Right atrium auricular region (tissue), 2 donors: Measurements from ENCODE around the gene POLR2A. TPM values are rescaled to one million over a fixed set of nuclear protein-coding genes. Genes with fewer than 3 reads are reported as not detected.

ENCODE experiments used
- DNase-seq: peaks from one replicate; pipeline ENCODE4 v3.0.0-alpha.2; 2019; ENCODE audit warnings: low spot score
- H3K27ac ChIP-seq, 2 donors: fragments of 200-600 bp; sonication (generic); 1 replicate in 1 of 2; 2 replicates in 1 of 2; pipeline ENCODE4 v1.5.1; 2016 to 2019
- H3K27me3 ChIP-seq, 2 donors: fragments of 200-600 bp; sonication (generic); one replicate each; pipeline versions ENCODE4 v1.5.1 to v1.6.0; 2017 to 2019
- H3K36me3 ChIP-seq: fragments of 200-600 bp; sonication (generic); one replicate; pipeline ENCODE4 v1.5.1; 2016
- H3K4me1 ChIP-seq, 2 donors: fragments of 200-600 bp; sonication (generic); one replicate each; pipeline versions ENCODE4 v1.5.1 to v1.6.0; 2017 to 2019
- H3K4me3 ChIP-seq, 2 donors: fragments of 200-600 bp; sonication (generic); 1 replicate in 1 of 2; 2 replicates in 1 of 2; pipeline ENCODE4 v1.5.1; 2017 to 2019; ENCODE audit warnings: mild to moderate bottlenecking in 1 of 2, moderate library complexity in 1 of 2
- H3K9me3 ChIP-seq, 2 donors: fragments of 200-600 bp; sonication (generic); one replicate each; pipeline ENCODE4 v1.5.1; 2019
- total RNA-seq, 2 donors: library from RNA; depleted of rRNA; stranded (reverse); fragments of >200 nt; gene quantifications; one replicate each; pipeline ENCODE4 v1.1.0, GENCODE V29; 2016
- TF ChIP-seq, protein P1 (sequence below), 2 donors: fragments of 200-600 bp; sonication (generic); IDR thresholded peaks; one replicate each; pipeline ENCODE4 v1.5.1; 2019; ENCODE audit warnings: antibody characterized with exemption in 2 of 2

Gene POLR2A
- total RNA-seq, 2 donors from 2014 or later: 28.4 to 41.2 TPM

DNA sequence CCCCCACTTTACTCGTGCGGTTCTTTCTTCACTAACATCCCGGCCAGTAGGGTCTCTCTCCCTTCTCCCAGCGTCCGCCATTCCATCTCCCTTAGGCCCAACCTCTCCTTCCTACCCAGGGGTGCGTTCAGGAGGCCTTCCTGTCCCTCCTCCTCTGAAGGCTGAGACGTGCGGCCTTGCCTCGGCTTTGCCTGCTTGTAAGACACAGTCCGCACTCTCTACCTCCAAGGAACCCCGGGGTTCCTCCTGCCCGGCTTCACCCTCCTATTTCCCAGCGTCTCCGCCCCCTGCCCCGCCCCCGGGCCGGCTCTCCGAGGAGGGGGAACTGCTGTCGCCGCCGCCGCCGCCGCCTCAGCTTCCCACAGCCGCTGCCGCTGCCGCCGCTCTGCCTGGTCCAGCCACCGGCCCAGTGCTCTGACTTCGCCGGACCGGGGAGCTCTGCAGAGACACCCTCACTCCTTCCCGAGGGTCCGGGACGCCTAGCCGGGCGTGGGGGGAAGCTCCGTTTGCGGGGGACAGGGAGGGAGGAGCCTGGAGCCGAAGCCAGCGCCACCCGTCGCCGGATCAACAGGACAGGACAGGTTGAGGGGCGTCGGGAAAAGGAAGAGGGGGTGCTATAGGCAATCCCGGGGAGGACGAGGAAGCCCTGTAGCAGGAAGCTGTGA lies 46.1 kb upstream of the POLR2A start:
- peak; percentile 62 for DNase-seq
- Histone ChIP-seq H3K27me3 (peaks cover 0 to 9% of the 10 kb centered on the region in 2 donors), H3K9me3 (no peaks in the 10 kb centered on the region), H3K4me3 (peak overlapping the region; percentile 42 to 60), H3K4me1 (peaks cover 0 to 57% of the 10 kb centered on the region in 2 donors), H3K27ac (peak overlapping the region; percentile 83 to 85), H3K36me3 (no peaks in the 10 kb centered on the region)
- TF ChIP-seq, protein P1, sequence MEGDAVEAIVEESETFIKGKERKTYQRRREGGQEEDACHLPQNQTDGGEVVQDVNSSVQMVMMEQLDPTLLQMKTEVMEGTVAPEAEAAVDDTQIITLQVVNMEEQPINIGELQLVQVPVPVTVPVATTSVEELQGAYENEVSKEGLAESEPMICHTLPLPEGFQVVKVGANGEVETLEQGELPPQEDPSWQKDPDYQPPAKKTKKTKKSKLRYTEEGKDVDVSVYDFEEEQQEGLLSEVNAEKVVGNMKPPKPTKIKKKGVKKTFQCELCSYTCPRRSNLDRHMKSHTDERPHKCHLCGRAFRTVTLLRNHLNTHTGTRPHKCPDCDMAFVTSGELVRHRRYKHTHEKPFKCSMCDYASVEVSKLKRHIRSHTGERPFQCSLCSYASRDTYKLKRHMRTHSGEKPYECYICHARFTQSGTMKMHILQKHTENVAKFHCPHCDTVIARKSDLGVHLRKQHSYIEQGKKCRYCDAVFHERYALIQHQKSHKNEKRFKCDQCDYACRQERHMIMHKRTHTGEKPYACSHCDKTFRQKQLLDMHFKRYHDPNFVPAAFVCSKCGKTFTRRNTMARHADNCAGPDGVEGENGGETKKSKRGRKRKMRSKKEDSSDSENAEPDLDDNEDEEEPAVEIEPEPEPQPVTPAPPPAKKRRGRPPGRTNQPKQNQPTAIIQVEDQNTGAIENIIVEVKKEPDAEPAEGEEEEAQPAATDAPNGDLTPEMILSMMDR (IDR thresholded peaks at IDR 0.05): no peak

DNA sequence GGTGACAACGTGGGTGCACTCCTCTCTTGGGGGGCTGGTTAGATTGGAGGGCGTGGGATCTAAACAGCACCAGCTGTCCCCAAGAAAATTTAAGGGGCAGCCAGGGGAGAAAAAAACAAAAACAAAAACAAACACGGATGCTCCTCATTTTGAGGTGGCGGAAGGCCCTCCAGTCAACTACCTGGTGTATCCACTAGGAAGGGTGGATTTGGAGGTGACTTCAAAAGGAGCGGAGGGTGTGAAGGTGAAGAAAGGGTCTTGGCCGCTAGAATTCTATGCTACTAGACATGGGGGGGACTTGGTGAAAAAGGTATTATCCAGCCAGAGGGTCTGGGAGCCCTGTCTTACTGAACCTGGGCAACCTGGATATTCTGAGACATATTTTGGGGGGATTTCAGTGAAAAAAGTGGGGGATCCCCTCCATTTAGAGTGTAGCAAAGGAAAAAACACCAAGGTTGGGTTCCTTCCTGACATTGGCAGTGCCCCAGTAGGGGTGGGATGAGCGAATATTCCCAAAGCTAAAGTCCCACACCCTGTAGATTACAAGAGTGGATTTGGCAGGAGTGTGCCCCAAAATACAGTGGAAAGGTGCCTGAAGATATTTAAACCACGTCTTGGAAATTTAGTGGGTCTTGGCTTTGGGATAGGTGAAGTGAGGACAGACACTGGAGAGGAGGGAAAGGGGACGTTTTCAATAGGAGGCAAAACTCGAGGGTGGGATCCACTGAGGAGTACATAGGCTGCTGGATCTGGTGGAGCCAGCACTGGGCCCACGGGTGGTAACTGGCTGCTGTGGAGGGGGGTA lies 45.3 kb upstream of the POLR2A start:
- peaks cover 0 to 57% of the 10 kb centered on the region in 2 donors for H3K4me1 ChIP-seq
- H3K27me3 ChIP-seq: peaks cover 0 to 9% of the 10 kb centered on the region in 2 donors
- H3K27ac ChIP-seq: peak overlapping the region; percentile 83 to 85

DNA sequence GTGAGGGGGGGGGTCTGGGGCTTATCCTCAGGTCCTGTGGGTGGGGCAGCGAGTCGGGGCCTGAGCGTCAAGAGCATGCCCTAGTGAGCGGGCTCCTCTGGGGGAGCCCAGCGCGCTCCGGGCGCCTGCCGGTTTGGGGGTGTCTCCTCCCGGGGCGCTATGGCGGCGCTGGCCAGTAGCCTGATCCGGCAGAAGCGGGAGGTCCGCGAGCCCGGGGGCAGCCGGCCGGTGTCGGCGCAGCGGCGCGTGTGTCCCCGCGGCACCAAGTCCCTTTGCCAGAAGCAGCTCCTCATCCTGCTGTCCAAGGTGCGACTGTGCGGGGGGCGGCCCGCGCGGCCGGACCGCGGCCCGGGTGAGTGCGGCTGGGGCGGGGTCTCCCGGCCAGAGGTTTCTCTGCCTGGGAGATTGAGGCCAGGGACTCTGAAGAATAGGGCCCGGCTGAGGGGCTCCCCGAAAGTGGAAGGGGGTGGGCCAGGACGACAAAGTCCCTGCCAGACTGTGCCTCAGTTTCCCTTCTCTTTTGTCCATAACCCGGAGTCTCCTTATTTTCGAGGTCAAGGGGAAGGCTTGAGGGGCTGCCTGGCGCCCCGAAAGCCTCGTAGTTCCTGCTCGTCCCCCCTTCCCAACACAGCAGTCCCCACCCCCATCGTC lies 44.6 kb upstream of the POLR2A start, which contains the start of gene FGF11:
Gene FGF11, plus strand, starts transcription at position 51 of the 651 bp plus-strand sequence. Its CDS starts 109 bp downstream, at position 160.
- Histone ChIP-seq H3K9me3 (no peaks in the 10 kb centered on the region), H3K27me3 (peaks cover 0 to 9% of the 10 kb centered on the region in 2 donors), H3K4me1 (peaks cover 0 to 61% of the 10 kb centered on the region in 2 donors), H3K4me3 (peak within 1 kb of the TSS; percentile 42 to 60), H3K36me3 (no peaks in the 10 kb centered on the region), H3K27ac (peak within 1 kb of the TSS; percentile 83 to 85)
- TF ChIP-seq, protein P1 (IDR thresholded peaks at IDR 0.05): no peak
- no peak for DNase-seq

More for the DNA sequence above, 45.3 kb upstream of the POLR2A start:
- TF ChIP-seq, protein P1 (IDR thresholded peaks at IDR 0.05): no peak
- DNase-seq: no peak
- Histone ChIP-seq H3K9me3 (no peaks in the 10 kb centered on the region), H3K36me3 (no peaks in the 10 kb centered on the region), H3K4me3 (peak overlapping the region; percentile 42 to 60)

DNA sequence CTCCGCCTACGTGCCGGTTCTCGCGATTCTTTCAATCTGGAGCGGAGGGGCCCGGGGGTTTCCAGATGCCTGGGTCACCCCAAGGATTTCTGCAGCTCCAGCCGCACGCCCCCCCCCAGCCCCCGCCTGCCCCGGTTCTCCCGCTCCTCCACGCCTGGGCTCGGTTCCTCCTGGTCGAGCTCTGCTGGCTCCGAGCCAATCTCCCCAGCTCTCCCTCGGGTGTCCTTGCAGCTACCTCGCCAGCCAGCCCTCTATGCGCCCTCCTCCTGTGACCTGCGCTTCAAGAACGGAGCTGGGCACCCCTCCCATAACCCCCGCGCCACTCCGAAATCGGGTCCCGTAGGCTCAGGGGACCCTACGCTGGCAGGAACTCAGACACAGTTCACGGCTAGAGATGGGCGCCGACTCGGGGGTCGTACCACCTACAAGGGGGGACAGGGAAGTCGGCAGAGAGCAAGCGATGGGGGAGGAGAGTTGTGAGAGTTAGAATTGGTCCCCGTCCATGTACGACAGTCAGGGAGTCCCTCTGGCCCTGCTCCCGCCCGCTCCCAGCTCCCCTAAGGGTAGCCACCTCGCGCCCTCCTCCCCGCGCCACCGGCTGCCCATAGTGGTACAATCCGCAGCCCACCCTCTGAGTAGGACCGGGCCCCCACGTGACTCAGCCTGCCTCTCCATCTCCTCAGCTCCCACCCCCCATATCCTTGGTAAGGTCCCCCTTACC lies 43.9 kb upstream of the POLR2A start:
- Histone ChIP-seq H3K4me1 (peaks cover 0 to 67% of the 10 kb centered on the region in 2 donors), H3K36me3 (no peaks in the 10 kb centered on the region), H3K27ac (peak overlapping the region; percentile 83 to 84), H3K27me3 (peaks cover 0 to 9% of the 10 kb centered on the region in 2 donors), H3K4me3 (peak overlapping the region; percentile 32 to 56), H3K9me3 (no peaks in the 10 kb centered on the region)
- peak; percentile 63 for DNase-seq
- TF ChIP-seq, protein P1 (IDR thresholded peaks at IDR 0.05): no peak

DNA sequence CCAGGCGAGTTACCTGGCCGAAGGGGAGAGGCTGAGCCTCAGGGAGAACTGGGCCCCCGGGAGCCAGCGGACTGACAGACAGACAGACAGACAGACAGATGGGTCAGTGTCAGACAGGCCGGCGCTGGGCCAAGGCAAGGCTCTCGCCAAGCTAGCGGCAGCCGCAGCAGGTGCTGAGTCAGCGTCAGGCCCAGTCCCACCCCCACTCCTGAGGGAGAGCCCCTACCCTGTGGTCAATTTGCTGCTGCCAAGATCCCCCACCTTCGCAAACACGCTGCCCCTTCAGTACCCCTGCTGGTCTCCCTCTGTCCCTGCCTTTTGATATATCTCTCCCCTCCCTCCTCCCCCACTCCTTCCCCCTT lies 43.4 kb upstream of the POLR2A start:
- Histone ChIP-seq H3K4me3 (peak overlapping the region in 1 of 2 donors; percentile 56), H3K9me3 (no peaks in the 10 kb centered on the region), H3K27me3 (peaks cover 0 to 9% of the 10 kb centered on the region in 2 donors), H3K36me3 (no peaks in the 10 kb centered on the region), H3K27ac (peak overlapping the region; percentile 83 to 84), H3K4me1 (peaks cover 0 to 67% of the 10 kb centered on the region in 2 donors)
- no peak for DNase-seq
- TF ChIP-seq, protein P1 (IDR thresholded peaks at IDR 0.05): no peak
